ENCODE measurements around the gene MFRP. TPM values are rescaled to one million over a fixed set of nuclear protein-coding genes. Genes with fewer than 3 reads are reported as not detected.
A peak's percentile ranks its signal among the peaks of the same experiment; 100 is the strongest.

The MFRP gene
- total and polyA plus RNA-seq, 9 of the 15 experiments (the other 6 are each of a cell fraction or from before 2014, with no cell fraction given), result not detected

GRCh38 chr11:119391275-119391674 is 44.8 kb upstream of the MFRP start:
- intact Hi-C loops (cut with micrococcal nuclease) (no loop called here), in situ Hi-C loops (cut with MboI) (no loop called here)
- H3K27me3 ChIP-seq (ENCODE audit: control insufficient read depth in 2 of 2, insufficient read depth in 2 of 2, low read length in 2 of 2), result no peaks in the 10 kb centered on the region
- ATAC-seq (no peak), FAIRE-seq (no peak), DNase-seq (ENCODE audit: extremely low read depth in 1 of 4, low spot score in 3 of 4) (peak in 1 of 4 experiments; percentile 4)
- no peaks in the 10 kb centered on the region for H3K36me3 ChIP-seq (ENCODE audit: control insufficient read depth, insufficient read depth, low read length)
- H3K4me3 ChIP-seq, result no peak overlapping the region
- no peak overlapping the region for H3K4me2 ChIP-seq (ENCODE audit: insufficient read depth, low read length)
- no peak overlapping the region for H2AFZ ChIP-seq (ENCODE audit: low read depth, low read length)
- no peak overlapping the region for H3K9ac ChIP-seq (ENCODE audit: insufficient read depth in 1 of 2, low read depth in 2 of 2, low read length in 2 of 2)
- H3K4me1 ChIP-seq (replicated peaks in 1 of 2; ENCODE audit: control insufficient read depth in 2 of 2, insufficient read depth in 2 of 2, low read length in 2 of 2), result no peaks in the 10 kb centered on the region
- WGBS (ENCODE audit: insufficient coverage, low coverage, missing lambda C conversion rate), result 33% methylated on average over 7 of the region's 7 CpGs
- no peaks in the 10 kb centered on the region for H3K9me3 ChIP-seq (replicated peaks; ENCODE audit: control insufficient read depth, insufficient read depth, low read depth, low read length)
- no TSS peak for BruUV-seq (replicated peaks)
- POLR2A ChIA-PET, result no interaction called here
- CTCF ChIA-PET (ENCODE audit: low intra/inter-chr PET ratio), result no interaction called here
- H3K9me1 ChIP-seq (ENCODE audit: control insufficient read depth, insufficient read depth, low read length), result no peaks in the 10 kb centered on the region
- no peak overlapping the region for H3K27ac ChIP-seq (ENCODE audit: extremely low read depth, low read depth, low read length)
- no peaks in the 10 kb centered on the region for H4K20me1 ChIP-seq (replicated peaks; ENCODE audit: control insufficient read depth, insufficient read depth, low read length)
- TF ChIP-seq TCF7 (IDR thresholded peaks at IDR 0.05; ENCODE audit: borderline replicate concordance) (no peak), MXI1 (IDR thresholded peaks at IDR 0.05; ENCODE audit: low read depth, low read length) (no peak), SETDB1 (IDR thresholded peaks at IDR 0.05; ENCODE audit: low read length) (no peak), ZNF384 (IDR thresholded peaks at IDR 0.05; ENCODE audit: low read depth, low read length) (no peak), HMBOX1 (IDR thresholded peaks at IDR 0.05) (peak; percentile 82), SREBF2 (CRISPR knock-in tag; IDR thresholded peaks at IDR 0.05) (no peak), ATF7 (IDR thresholded peaks at IDR 0.05) (no peak), NCOA2 (IDR thresholded peaks at IDR 0.05; ENCODE audit: partially characterized antibody in 2 of 2) (no peak), MAFF (IDR thresholded peaks at IDR 0.05; ENCODE audit: low read length) (no peak), NR2F6 (CRISPR knock-in tag; IDR thresholded peaks at IDR 0.05) (no peak), STAT5A (IDR thresholded peaks at IDR 0.05; ENCODE audit: borderline replicate concordance, low read length) (no peak), MEF2A (IDR thresholded peaks at IDR 0.05; ENCODE audit: control insufficient read depth, low read depth, low read length) (no peak), SIRT6 (IDR thresholded peaks at IDR 0.05; ENCODE audit: low read depth, low read length) (no peak), ZNF165 (CRISPR knock-in tag; IDR thresholded peaks at IDR 0.05; ENCODE audit: borderline replicate concordance) (no peak), C11orf30 (IDR thresholded peaks at IDR 0.05; ENCODE audit: low read depth) (peak; percentile 19; the same call in 1 of the 2 replicates), SRSF9 (IDR thresholded peaks at IDR 0.05; ENCODE audit: borderline replicate concordance, low read depth, low read length) (no peak), ZNF316 (IDR thresholded peaks at IDR 0.05) (peak; percentile 5; the same call in 1 of the 2 replicates), LEF1 (IDR thresholded peaks at IDR 0.05) (no peak)
- H3K79me2 ChIP-seq (ENCODE audit: control insufficient read depth, insufficient read depth, low read length), result no peaks in the 10 kb centered on the region

All from K562 (cell line).